Spleen (tissue), 11 donors: Measurements from ENCODE around the gene GIMD1. TPM values are rescaled to one million over a fixed set of nuclear protein-coding genes. Genes with fewer than 3 reads are reported as not detected.

ENCODE experiments used
- DNase-seq: peaks from one replicate; pipeline ENCODE4 v3.0.0-alpha.2; 2020
- H3K27ac ChIP-seq, 8 donors: fragments of 200-600 bp; sonication (generic) in 7 of 8; 1 replicate in 4 of 8; 2 replicates in 4 of 8; pipeline versions ENCODE4 v1.5.0 to v1.8.0; 2016 to 2021; ENCODE audit warnings: inconsistent platforms in 4 of 8, mild to moderate bottlenecking in 4 of 8, moderate library complexity in 1 of 8
- H3K27me3 ChIP-seq, 7 donors: fragments of 200-600 bp; sonication (generic) in 6 of 7; replicated peaks in 1 of 7; 1 replicate in 4 of 7; 2 replicates in 3 of 7; pipeline versions ENCODE4 v1.5.0 to v1.8.0; 2016 to 2021; ENCODE audit warnings: inconsistent platforms in 3 of 7, mild to moderate bottlenecking in 1 of 7
- H3K36me3 ChIP-seq, 6 donors: fragments of 200-600 bp; sonication (generic) in 5 of 6; 1 replicate in 4 of 6; 2 replicates in 2 of 6; pipeline versions ENCODE4 v1.5.0 to v1.8.0; 2016 to 2021; ENCODE audit warnings: inconsistent platforms in 2 of 6
- H3K4me1 ChIP-seq, 6 donors: fragments of 200-600 bp; sonication (generic) in 5 of 6; 1 replicate in 3 of 6; 2 replicates in 3 of 6; pipeline versions ENCODE4 v1.5.0 to v1.8.0; 2016 to 2021; ENCODE audit warnings: inconsistent platforms in 3 of 6
- H3K4me3 ChIP-seq, 8 donors: fragments of 200-600 bp; sonication (generic) in 7 of 8; 1 replicate in 4 of 8; 2 replicates in 4 of 8; pipeline versions ENCODE4 v1.5.0 to v1.8.0; 2016 to 2021; ENCODE audit warnings: inconsistent platforms in 4 of 8, mild to moderate bottlenecking in 4 of 8, moderate library complexity in 2 of 8
- H3K9me3 ChIP-seq, 8 donors: fragments of 200-600 bp; sonication (generic) in 7 of 8; 1 replicate in 4 of 8; 2 replicates in 4 of 8; pipeline versions ENCODE4 v1.5.0 to v1.8.0; 2016 to 2021; ENCODE audit warnings: inconsistent platforms in 4 of 8
- POLR2A ChIP-seq, 3 donors: fragments of 450-650 bp; IDR thresholded peaks; one replicate each; pipeline ENCODE4 v1.5.1; 2017; ENCODE audit warnings: antibody characterized with exemption in 3 of 3, mild to moderate bottlenecking in 1 of 3
- POLR2AphosphoS5 ChIP-seq, 3 donors: sonication (generic); formaldehyde crosslinking; IDR thresholded peaks; one replicate each; pipeline ENCODE4 v1.5.1; 2017; ENCODE audit warnings: antibody characterized with exemption in 3 of 3
- WGBS, 5 donors: extraction: QIAGEN DNeasy Blood & Tissue Kit in 3 of 5; methylation state at CpG; one replicate each; pipeline versions ENCODE4 v1.1.5 to v1.1.7; 2013 to 2018; 5-methylcytosine and 5-hydroxymethylcytosine counted together
- intact Hi-C: fragments of 100-400 bp; cut with DNase I; formaldehyde crosslinking; loops from one replicate; pipeline ENCODE4 v1.15.0; 2023; ENCODE audit warnings: low total_unique reads
- polyA plus RNA-seq, 3 donors: library from polyadenylated mRNA; stranded (reverse); fragments of 200-250 nt; gene quantifications; one replicate each; pipeline ENCODE4 v1.2.1, GENCODE V29; 2013
- total RNA-seq, 7 donors: library from RNA; depleted of rRNA in 3 of 7; stranded (reverse); fragments of >200 nt in 3 of 7; fragmentation: NEBNext Ultra II Directional in 4 of 7; extraction: Animal tissue kit (Norgen Biotek cat#: 25700) in 4 of 7; gene quantifications; one replicate each; pipeline versions ENCODE4 v1.1.0 to v1.2.1, GENCODE V29; 2016 to 2021
- TF ChIP-seq, protein P1 (sequence below), 11 experiments: fragments of 200-600 bp in 7 of 11; fragments of 450-650 bp in 4 of 11; sonication (generic) in 4 of 11; IDR thresholded peaks in 8 of 11; conservative IDR thresholded peaks in 3 of 11; 1 replicate in 7 of 11; 2 replicates in 4 of 11; pipeline versions ENCODE4 v1.4.0 to v1.8.0; 2016 to 2021; ENCODE audit warnings: antibody characterized with exemption in 11 of 11, inconsistent platforms in 4 of 11, mild to moderate bottlenecking in 1 of 11
- donor health status: healthy with polysubstance abuse.
- donor health status: DM: no; HTN: no; CAD: no; lungs with moderate emphysema.
- donor health status: DM: no; HTN: no; CAD: no.
- donor health status: Bipolar disorder and iron deficiency.
- donor health status: healthy.
- donor health status: DM: no; HTN: no; CAD: no.
- donor health status: DM: yes; HTN: yes; CAD: no.

Gene GIMD1
- total and polyA plus RNA-seq, 10 donors: not detected

DNA sequence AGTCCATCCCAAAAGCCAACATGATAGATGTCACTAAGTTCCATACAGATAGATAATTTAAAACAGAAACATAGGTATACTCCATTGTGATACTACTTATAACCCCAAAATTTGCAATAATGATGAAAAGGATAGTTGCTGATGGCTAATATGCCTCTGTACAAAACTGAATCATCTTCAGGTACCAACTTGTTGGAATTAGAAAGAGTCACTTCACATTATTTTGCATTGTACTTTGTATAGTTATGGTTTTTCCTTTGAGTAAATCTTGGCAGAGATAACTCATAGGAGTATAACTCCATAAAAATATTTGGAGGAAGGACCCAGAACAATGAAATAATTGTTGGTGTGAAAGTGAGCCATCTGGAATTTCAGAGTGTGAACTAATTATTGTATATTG, 17.6 kb downstream of the GIMD1 start:
- DNase-seq: no peak
- intact Hi-C loops: no loop called here
- no peak overlapping the region for H3K27ac ChIP-seq
- peaks cover 0 to 68% (median 31%) of the 10 kb centered on the region in 6 donors for H3K36me3 ChIP-seq
- H3K27me3 ChIP-seq: no peaks in the 10 kb centered on the region
- no peaks in the 10 kb centered on the region for H3K4me1 ChIP-seq
- TF ChIP-seq POLR2AphosphoS5 (IDR thresholded peaks at IDR 0.05) (no peak), POLR2A (IDR thresholded peaks at IDR 0.05) (no peak)
- TF ChIP-seq, protein P1, sequence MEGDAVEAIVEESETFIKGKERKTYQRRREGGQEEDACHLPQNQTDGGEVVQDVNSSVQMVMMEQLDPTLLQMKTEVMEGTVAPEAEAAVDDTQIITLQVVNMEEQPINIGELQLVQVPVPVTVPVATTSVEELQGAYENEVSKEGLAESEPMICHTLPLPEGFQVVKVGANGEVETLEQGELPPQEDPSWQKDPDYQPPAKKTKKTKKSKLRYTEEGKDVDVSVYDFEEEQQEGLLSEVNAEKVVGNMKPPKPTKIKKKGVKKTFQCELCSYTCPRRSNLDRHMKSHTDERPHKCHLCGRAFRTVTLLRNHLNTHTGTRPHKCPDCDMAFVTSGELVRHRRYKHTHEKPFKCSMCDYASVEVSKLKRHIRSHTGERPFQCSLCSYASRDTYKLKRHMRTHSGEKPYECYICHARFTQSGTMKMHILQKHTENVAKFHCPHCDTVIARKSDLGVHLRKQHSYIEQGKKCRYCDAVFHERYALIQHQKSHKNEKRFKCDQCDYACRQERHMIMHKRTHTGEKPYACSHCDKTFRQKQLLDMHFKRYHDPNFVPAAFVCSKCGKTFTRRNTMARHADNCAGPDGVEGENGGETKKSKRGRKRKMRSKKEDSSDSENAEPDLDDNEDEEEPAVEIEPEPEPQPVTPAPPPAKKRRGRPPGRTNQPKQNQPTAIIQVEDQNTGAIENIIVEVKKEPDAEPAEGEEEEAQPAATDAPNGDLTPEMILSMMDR (IDR thresholded peaks at IDR 0.05 in 8 of 11, conservative IDR thresholded peaks at IDR 0.05 in 3 of 11): no peak
- no peaks in the 10 kb centered on the region for H3K9me3 ChIP-seq
- H3K4me3 ChIP-seq: no peak overlapping the region

DNA sequence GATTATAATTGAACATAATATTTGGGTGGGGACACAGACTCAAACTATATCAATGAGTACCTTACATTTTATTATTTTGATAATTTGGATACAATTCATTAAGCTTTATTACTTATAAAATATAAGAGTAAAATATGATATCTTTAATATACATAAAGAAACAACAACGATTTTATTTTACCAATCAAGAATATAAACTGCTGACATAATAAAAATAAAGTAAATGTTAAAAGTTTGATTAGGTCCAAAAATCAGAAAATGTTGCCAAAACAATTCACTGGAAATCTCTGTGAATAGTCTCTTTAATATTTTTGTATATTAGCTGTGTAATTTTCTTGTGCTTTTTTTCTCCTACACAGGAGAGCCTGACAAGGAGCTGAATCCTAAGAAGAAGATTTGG, 21.4 kb downstream of the GIMD1 start:
- 88 to 100% (median 97%) methylated on average over 1 of the region's 1 CpG for WGBS, 5 donors
- Histone ChIP-seq H3K4me3 (no peak overlapping the region), H3K27me3 (no peaks in the 10 kb centered on the region), H3K9me3 (no peaks in the 10 kb centered on the region), H3K4me1 (peaks cover 0 to 10% (median 0%) of the 10 kb centered on the region in 6 donors), H3K27ac (no peak overlapping the region), H3K36me3 (peaks cover 0 to 79% (median 37%) of the 10 kb centered on the region in 6 donors)
- intact Hi-C loops: no loop called here
- no peak for DNase-seq
- TF ChIP-seq POLR2AphosphoS5 (IDR thresholded peaks at IDR 0.05): no peak
- TF ChIP-seq, protein P1 (IDR thresholded peaks at IDR 0.05 in 8 of 11, conservative IDR thresholded peaks at IDR 0.05 in 3 of 11): no peak
- TF ChIP-seq POLR2A (IDR thresholded peaks at IDR 0.05): no peak

DNA sequence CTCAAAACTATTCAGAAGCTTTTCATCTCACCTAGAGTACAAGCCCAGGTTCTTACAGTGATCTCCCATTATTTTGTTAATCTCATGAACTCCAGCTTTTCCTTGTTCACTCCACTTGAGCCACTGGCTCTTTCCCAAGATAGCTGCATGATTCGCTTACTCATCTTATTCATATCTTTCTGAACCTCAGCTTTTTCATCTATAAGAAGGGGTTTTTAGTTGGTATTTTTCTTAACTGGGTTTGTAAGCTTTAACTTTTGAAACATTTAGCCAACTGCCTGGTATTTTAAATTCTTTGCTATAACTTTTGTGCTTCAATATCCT, 24.0 kb downstream of the GIMD1 start:
- intact Hi-C loops: no loop called here
- H3K4me1 ChIP-seq: peaks cover 0 to 23% (median 0%) of the 10 kb centered on the region in 6 donors
- 82 to 94% (median 89%) methylated on average over 1 of the region's 1 CpG for WGBS, 5 donors
- no peak for DNase-seq
- H3K27me3 ChIP-seq: no peaks in the 10 kb centered on the region
- TF ChIP-seq POLR2AphosphoS5 (IDR thresholded peaks at IDR 0.05): no peak
- H3K4me3 ChIP-seq: no peak overlapping the region
- H3K36me3 ChIP-seq: peaks cover 0 to 77% (median 38%) of the 10 kb centered on the region in 6 donors
- H3K9me3 ChIP-seq: peaks cover 0 to 9% (median 0%) of the 10 kb centered on the region in 8 donors
- H3K27ac ChIP-seq: no peak overlapping the region

DNA sequence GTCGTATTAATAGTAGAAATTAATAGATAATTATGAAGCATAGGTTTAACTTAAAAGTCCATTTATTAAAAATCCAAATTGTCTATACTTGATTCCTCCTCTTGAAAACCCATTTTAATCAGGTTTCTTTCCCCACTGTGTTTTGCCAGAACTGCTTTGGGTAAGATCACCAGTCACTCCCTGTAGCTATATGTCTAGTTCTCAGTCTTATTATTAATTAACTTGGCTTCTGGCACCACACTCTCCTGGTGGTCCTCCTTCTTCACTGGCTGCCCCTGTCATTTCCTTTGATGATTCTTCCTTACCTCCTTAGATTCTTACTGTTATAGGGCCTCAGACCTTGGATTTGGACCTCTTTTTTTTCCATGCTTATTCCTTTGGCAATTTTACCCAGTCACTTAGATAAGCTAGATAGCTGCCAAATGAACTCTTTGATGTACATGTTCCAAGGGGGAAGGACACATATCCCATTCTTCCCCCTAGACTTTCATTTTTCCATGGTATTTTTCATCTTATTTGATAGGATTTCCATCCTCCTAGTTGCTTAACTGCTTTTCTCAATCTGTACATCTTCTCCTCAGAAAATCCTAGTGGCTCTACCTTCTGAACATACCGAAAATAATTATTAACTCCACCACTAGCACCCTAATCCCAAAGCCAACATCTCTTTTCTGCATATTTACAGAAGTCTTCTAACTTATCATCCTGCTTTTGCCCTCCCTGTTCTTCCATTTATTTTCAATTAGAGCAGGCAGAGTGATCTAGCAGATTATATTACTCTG, 24.5 kb downstream of the GIMD1 start:
- Histone ChIP-seq H3K27me3 (no peaks in the 10 kb centered on the region), H3K4me1 (peaks cover 0 to 23% (median 0%) of the 10 kb centered on the region in 6 donors), H3K27ac (no peak overlapping the region), H3K4me3 (no peak overlapping the region), H3K36me3 (peaks cover 0 to 77% (median 37%) of the 10 kb centered on the region in 6 donors), H3K9me3 (peaks cover 0 to 9% (median 0%) of the 10 kb centered on the region in 8 donors)
- intact Hi-C loops: no loop called here
- TF ChIP-seq POLR2AphosphoS5 (IDR thresholded peaks at IDR 0.05): no peak
- no peak for TF ChIP-seq POLR2A (IDR thresholded peaks at IDR 0.05)
- DNase-seq: no peak
- WGBS, 5 donors: 96 to 100% (median 97%) methylated on average over 2 of the region's 2 CpGs

DNA sequence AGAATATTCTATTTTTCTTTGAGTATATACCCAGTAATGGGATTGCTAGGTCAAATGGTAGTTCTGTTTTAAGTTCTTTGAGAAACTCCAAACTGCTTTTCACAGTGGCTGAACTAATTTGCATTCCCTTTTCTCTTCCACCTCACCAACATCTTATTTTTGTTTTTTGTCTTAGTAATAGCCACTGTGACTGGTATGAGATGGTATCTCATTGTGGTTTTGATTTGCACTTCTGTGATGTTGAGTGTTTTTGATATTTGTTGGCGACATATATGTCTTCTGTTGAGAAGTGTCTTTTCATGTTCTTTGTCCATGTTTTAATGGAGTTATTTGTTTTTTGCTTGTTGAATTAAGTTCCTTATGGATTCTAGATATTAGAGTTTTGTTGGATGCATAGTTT, 27.8 kb downstream of the GIMD1 start:
- Histone ChIP-seq H3K27me3 (no peaks in the 10 kb centered on the region), H3K27ac (no peak overlapping the region), H3K4me1 (peaks cover 0 to 23% (median 0%) of the 10 kb centered on the region in 6 donors), H3K9me3 (peaks cover 0 to 27% (median 16%) of the 10 kb centered on the region in 8 donors), H3K36me3 (peaks cover 8 to 79% (median 43%) of the 10 kb centered on the region in 6 donors), H3K4me3 (no peak overlapping the region)
- intact Hi-C loops: no loop called here
- no peak for DNase-seq
- 80 to 89% (median 85%) methylated on average over 1 of the region's 1 CpG for WGBS, 5 donors
- no peak for TF ChIP-seq POLR2AphosphoS5 (IDR thresholded peaks at IDR 0.05)
- TF ChIP-seq POLR2A (IDR thresholded peaks at IDR 0.05): no peak
- TF ChIP-seq, protein P1 (IDR thresholded peaks at IDR 0.05 in 8 of 11, conservative IDR thresholded peaks at IDR 0.05 in 3 of 11): no peak
